Endometrial microvascular endothelial cells (primary cell): ENCODE measurements around the gene MYO7A. TPM values are rescaled to one million over a fixed set of nuclear protein-coding genes. Genes with fewer than 3 reads are reported as not detected.

ENCODE experiments used
- in situ Hi-C: cut with HindIII; loops from 2 replicates; pipeline ENCODE4 v1.10.0; 2017; ENCODE audit warnings: low sequenced_read_pairs, low pct_unique_long_range_greater_than_20kb; ENCODE audit errors: inconsistent ontology term
- total RNA-seq: library from RNA; depleted of rRNA; stranded (reverse); fragments of >200 nt; gene quantifications from one replicate; pipeline ENCODE4 v1.2.3, GENCODE V29; 2015; ENCODE audit errors: inconsistent ontology term

Gene MYO7A
- total RNA-seq, 1 donor from 2014 or later, result not detected

DNA sequence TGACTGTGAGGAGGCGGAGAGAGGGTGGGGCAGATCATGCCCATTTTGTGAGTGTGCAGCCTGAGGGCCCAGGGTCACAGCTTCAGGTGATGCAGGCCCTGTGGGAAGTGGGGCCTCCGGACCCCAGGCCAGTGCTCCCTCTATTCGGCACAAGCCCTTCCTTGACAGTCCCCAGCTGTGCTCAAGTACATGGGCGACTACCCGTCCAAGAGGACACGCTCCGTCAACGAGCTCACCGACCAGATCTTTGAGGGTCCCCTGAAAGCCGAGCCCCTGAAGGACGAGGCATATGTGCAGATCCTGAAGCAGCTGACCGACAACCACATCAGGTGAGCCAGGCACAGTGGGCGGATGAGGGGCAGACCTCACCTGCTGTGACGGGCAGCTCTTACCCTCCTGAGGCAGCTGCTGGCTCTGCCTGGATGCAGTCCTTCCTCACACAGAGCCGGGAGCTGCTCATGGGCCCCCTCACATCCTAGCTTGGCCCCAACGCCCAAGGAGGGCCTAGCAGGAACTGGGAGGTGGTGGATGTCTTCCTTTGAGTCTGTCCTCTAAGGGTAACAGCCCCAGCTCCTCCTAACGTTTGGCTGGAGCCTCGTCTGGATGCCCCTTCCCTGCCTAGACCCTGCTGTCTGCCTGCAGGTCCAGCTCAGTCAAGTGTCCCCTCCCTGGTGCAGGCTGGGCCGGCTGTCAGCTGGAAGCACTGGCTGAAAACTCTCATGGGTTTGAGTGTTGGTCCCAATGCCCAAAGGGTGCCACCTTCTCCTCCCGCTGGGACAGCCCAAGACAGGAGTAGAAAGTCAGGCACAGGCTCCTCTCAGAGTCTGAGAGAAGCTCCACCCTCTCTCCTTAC, 76.1 kb downstream of the MYO7A start:
- in situ Hi-C loops, result loop anchor here (10.0 kb wide), 1 partner anchor 241 kb away; no protein-coding TSS in a partner anchor

DNA sequence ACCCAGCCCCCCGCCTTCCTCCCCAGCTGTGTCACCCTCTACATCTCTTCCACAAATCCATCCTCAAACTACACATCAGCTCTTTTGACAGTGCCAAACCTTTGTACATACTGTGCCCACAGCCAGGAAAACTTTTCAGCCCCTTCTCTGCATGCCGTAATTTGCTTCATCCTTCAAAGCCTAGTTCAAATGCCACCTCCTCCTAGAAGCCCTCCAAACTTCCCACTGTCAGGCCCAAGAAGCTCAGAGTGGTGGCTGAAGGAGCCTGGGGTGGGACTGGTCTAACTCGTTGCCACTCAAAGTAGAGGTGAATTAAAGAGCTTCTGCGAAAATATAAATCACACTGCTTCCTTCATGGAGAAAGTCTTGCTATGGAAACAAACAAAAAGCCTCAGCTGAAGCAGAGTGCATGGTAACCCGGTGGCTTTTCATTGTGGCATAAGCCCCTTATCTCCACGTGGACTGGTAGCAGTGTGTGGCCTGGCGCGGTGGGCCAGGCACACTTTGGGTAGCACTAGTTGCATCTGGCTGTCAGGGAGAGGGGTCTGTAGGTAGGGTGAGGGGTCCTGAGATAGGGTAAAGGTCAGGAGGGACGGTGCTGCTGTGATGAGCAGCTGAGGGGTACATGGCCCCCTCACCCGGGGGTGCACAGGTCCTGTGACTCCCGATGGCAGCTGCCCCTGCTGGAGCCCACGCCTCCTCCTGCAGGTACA, 76.9 kb downstream of the MYO7A start:
- in situ Hi-C loops, result loop anchor here (10.0 kb wide), 1 partner anchor 240 kb away; no protein-coding TSS in a partner anchor

GRCh38 chr11:77205467-77206263, 77.6 kb downstream of the MYO7A start:
- in situ Hi-C loops, result loop anchor here (10.0 kb wide), 1 partner anchor 239 kb away; no protein-coding TSS in a partner anchor

DNA sequence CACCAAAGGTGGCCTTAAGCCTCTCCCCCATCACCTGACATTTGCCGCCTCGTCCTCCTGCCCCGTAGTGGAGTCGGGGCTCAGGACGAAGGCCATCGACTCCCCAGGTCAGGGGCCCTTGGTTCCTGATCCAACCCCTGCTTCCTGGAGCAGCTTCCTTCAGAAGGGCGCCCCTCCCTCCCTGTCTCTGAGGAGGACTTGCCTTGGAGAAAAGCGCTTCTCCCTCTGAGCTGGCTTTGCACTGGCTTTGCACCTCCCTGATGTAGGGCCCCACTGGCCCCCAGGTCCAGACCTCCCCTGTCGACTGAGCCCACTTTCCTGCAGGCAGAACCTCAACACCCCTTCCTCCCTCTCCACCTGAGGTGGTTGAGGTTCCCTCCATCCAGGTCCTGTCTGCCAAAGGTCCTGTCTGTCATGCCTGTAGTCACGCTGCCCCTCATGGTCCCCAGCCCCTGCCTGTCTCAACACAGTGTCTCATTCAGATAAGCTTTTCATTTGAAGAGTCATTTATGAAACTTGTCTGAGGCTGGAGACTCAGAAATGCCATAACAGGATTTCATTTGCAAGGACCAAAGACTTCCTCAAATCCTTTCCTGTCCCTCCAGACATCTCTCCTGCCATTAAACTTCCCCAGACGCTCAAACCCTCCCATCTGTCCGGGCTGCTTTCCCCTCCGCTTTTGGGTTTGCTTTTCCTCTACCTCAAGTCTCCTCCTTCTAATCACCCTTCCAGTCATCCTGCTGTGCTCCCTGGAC, 78.4 kb downstream of the MYO7A start:
- in situ Hi-C loops, result loop anchor here (10.0 kb wide), 1 partner anchor 238 kb away; no protein-coding TSS in a partner anchor

- in situ Hi-C loops, result loop anchor here (10.0 kb wide), 1 partner anchor 238 kb away; no protein-coding TSS in a partner anchor
These were observed 79.0 kb downstream of the MYO7A start for GRCh38 chr11:77207019-77207485.

GRCh38 chr11:77207618-77208313, 79.7 kb downstream of the MYO7A start:
- in situ Hi-C loops, result loop anchor here (10.0 kb wide), 1 partner anchor 237 kb away; no protein-coding TSS in a partner anchor

DNA sequence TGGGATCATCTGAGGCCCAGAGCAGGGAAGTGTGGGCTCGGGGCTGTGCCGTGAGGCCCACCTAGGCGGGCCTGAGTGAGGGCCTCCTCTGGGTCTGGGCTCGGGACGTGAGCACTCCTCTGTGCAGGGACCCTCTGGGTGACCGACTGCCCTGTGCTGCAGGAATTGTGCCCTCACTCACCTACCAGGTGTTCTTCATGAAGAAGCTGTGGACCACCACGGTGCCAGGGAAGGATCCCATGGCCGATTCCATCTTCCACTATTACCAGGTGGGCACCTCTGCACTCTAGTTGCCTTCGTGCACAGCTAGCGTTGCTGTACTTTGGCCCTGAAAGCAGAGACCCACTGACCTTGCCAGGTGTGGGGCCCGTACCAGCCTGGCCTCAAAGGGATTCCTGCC, 80.5 kb downstream of the MYO7A start:
- in situ Hi-C loops, result loop anchor here (10.0 kb wide), 1 partner anchor 236 kb away; no protein-coding TSS in a partner anchor

DNA sequence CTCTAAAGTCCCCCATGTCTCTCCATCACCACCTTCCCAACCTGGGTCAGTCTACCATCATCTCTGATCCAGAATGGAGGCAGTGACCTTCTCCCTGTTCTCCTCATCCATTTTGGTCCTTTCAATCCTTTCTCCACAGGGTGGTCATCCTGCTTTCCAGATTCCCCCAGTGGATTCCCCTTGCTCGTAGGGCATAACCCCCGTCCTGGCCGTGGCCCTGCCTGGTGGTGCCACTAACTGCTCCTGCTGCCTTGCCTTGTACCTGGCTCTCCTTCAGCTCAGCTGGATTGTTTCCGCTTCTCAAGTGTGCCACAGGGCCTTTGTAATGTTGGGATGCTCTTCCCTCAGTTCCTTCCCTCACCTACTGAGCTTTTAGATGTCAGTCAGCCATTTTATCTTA, 81.6 kb downstream of the MYO7A start:
- in situ Hi-C loops, result loop anchor here (10.0 kb wide), 1 partner anchor 235 kb away; no protein-coding TSS in a partner anchor

GRCh38 chr11:77211040-77211451, 83.0 kb downstream of the MYO7A start:
- in situ Hi-C loops, result no loop called here

DNA sequence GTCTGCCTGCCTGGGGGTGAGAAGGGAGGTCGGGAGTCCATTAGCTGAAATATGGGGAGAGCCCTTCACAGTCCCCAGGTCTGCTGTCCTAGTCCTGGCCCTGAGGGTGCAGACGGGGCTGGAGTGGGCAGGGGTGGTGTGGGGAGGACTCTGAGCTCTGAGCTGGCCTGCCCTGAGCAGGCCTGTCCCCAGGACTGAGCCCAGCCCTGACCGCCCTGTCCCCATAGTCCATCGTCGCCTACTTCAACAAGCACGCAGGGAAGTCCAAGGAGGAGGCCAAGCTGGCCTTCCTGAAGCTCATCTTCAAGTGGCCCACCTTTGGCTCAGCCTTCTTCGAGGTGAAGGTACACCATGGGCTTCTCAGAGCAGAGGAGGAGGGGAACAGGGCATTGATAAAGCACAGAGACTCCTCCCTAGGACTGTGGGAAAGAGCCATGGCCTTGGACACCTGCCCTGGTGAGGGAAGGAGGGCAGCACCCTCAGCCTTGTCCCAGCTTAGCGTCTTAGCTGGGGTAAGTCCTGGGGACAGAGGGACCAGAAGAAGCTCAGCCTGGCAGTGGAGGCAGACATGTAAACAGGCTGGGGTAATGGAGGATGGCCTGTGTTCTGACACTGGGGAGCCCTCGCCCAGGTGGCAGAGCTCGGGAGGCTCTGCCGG, 83.7 kb downstream of the MYO7A start:
- in situ Hi-C loops, result no loop called here

DNA sequence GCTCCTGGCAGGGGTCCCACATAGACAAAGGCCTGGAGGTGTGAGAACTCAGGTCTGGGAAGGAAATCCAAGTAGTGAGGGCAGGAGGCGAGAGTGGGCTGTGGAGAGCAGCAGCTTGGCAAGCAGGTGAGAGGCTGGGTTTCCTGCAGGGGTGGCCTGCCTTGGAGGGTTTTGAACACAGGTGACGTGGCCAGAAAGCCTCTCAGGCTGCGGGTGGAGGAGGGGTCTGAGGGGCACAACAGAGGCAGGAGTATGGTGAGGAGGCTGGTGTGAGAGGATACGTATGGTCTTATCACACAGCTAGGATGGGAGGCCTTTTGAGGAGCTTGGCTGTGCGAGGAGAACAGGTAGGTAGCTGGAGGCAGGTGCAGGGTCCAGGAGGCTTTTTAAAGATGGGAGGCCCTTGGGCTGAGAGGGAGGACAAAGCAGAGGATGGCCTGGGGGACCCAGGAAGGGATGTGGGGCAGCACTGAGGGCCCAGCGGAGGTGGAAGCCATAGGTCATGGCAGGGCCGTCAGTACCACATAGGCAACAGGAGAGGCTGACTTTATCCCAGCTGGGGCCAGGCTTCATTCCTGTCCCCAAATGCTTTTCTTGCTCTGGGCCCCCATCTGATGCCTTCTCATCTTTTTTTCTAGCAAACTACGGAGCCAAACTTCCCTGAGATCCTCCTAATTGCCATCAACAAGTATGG, 84.4 kb downstream of the MYO7A start:
- in situ Hi-C loops, result no loop called here

DNA sequence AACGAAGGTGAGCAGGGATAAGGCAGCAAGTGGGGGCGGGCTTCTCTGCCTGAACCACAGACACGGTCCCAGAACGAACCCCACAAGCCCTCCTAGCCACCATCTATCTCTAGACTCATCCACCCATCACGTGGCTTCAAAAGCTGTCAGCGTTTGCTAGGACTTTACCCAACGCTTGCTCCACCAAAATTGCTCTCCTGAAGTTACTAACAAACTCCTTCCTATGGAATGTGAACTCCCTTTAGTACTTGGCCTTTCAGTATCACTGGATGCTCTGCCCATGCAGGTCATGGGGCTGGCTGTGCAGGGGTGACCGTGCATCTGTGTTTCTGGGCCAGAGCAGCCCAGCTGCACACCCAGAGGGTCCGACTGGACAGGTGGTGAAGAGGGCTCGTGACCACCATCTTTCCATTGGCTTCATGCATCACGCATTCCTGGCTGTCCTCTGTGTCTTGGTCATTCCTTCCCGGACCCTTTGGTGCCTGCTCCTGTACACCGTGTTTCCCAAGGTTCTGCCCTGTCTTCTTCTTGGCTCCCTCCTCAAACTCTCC, 85.1 kb downstream of the MYO7A start:
- in situ Hi-C loops, result no loop called here

DNA sequence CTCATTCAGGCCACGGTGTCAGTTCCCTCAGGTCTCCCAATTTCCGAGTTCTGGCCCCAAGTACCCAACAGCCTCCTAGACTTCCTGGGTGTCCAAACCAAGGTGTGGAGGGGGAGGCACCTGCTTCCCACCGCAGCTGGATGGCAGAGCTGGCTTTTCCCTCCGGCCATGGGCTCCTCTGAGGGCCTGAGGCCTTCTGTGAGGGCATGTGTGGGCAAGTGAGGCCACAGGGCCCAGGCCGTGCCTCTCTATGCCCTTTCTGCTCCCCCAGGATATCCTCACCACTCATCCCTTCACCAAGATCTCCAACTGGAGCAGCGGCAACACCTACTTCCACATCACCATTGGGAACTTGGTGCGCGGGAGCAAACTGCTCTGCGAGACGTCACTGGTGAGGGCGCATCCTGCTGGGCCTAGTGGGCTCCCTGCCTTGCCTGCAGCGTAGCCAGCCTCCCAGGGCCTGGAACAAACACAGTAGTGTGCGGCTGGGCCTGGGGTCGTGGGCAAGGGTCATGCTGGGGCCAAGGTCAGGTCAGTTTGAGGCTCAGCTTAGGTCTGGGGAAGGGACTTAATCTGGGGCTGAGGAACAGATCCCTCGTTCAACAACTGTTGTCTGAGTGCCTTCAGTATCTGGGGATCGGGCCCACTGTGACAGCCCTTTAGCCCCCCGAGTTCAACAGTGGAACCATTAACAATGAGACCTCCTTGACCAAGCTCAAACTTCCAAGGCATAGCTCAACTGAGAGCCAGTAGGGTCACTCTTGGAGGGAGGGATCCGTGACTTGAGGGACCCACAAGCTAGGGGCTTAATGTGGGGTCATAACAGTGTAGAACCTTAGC, 85.8 kb downstream of the MYO7A start:
- in situ Hi-C loops, result no loop called here

- in situ Hi-C loops, result no loop called here
These were observed 86.5 kb downstream of the MYO7A start for GRCh38 chr11:77214557-77214956.

DNA sequence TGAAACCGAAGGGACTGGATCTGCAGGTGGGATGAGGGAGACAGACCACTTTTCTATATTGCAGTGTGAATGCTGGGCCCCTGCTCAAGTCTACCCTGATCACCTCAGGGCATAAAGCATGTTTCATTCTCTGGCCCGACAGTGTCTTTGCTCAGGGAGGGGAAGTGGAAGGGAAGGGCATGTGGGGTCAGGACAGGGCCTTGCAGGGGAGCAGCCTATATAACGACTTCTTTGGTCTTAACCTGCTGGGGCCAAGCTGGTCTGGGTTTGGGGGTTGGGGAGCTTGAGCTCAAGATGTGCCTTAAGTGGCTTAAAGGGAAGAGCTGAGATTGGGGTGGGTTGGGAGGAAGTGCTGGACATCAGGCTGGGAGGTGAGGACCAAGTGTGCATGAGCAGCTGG, 87.1 kb downstream of the MYO7A start:
- in situ Hi-C loops, result no loop called here
